ENCODE data around the gene SYNM.
A peak's percentile ranks its signal among the peaks of the same experiment; 100 is the strongest.

SYNM gene

GRCh38 chr15:99086327-99086667 lies 18.6 kb upstream of the SYNM start:
- no peak for DNase-seq (ENCODE audit: low spot score)

- DNase-seq (ENCODE audit: low spot score) = no peak
Measured at GRCh38 chr15:99087405-99087943, 17.4 kb upstream of the SYNM start.

GRCh38 chr15:99090011-99090699 lies 14.7 kb upstream of the SYNM start:
- no peak for DNase-seq (ENCODE audit: low spot score)

GRCh38 chr15:99090938-99091337 lies 13.9 kb upstream of the SYNM start:
- DNase-seq (ENCODE audit: low spot score) = no peak

- no peak for DNase-seq (ENCODE audit: low spot score)
Measured at GRCh38 chr15:99092554-99093172, 12.2 kb upstream of the SYNM start.

GRCh38 chr15:99095626-99096025 lies 9.3 kb upstream of the SYNM start:
- DNase-seq (ENCODE audit: low spot score) = no peak

- no peak for DNase-seq (ENCODE audit: low spot score)
Measured at GRCh38 chr15:99096173-99096893, 8.5 kb upstream of the SYNM start.

- no peak for DNase-seq (ENCODE audit: low spot score)
Measured at GRCh38 chr15:99096894-99097426, 7.9 kb upstream of the SYNM start.

GRCh38 chr15:99097441-99098410 lies 7.2 kb upstream of the SYNM start:
- DNase-seq (ENCODE audit: low spot score) = no peak

- no peak for DNase-seq (ENCODE audit: low spot score)
Measured at GRCh38 chr15:99098426-99098825, 6.5 kb upstream of the SYNM start.

- no peak for DNase-seq (ENCODE audit: low spot score)
Measured at GRCh38 chr15:99098991-99099390, 5.9 kb upstream of the SYNM start.

GRCh38 chr15:99099661-99100060 lies 5.2 kb upstream of the SYNM start:
- no peak for DNase-seq (ENCODE audit: low spot score)

- peak; percentile 62 for DNase-seq (ENCODE audit: low spot score)
Measured at GRCh38 chr15:99100245-99101173, 4.4 kb upstream of the SYNM start.

GRCh38 chr15:99101501-99101900 lies 3.4 kb upstream of the SYNM start:
- DNase-seq (ENCODE audit: low spot score) = no peak

- DNase-seq (ENCODE audit: low spot score) = no peak
Measured at GRCh38 chr15:99102332-99103235, 2.3 kb upstream of the SYNM start.

GRCh38 chr15:99103279-99103678 lies 1.6 kb upstream of the SYNM start:
- no peak for DNase-seq (ENCODE audit: low spot score)

- DNase-seq (ENCODE audit: low spot score) = peak; percentile 58
Measured at GRCh38 chr15:99105514-99106341, 848 bp downstream of the SYNM start.

- DNase-seq (ENCODE audit: low spot score) = no peak
Measured at GRCh38 chr15:99106417-99107220, 1.7 kb downstream of the SYNM start.
